ENCODE results near the gene CAMSAP2.

GRCh38 chr1:200862713-200863415 is 124.2 kb downstream of the CAMSAP2 start:
- TF ChIP-seq CTCF (IDR thresholded peaks at IDR 0.05 in 2 of 3, conservative IDR thresholded peaks at IDR 0.05 in 1 of 3; ENCODE audit: control insufficient read depth in 2 of 3, extremely low read depth in 1 of 3, insufficient read depth in 1 of 3, low read depth in 3 of 3, low read length in 3 of 3) (no peak), BHLHE40 (IDR thresholded peaks at IDR 0.05; ENCODE audit: borderline replicate concordance in 1 of 2, low read depth in 2 of 2, low read length in 1 of 2) (no peak; a peak in 1 of 4 replicates), FOS (IDR thresholded peaks at IDR 0.05; ENCODE audit: borderline replicate concordance, extremely low read depth, insufficient read length) (no peak)

All from GM12878 (cell line).